Hematopoietic multipotent progenitor cell (in vitro differentiated cells): ENCODE measurements around the gene TNFSF15. TPM values are rescaled to one million over a fixed set of nuclear protein-coding genes. Genes with fewer than 3 reads are reported as not detected.
"Not testable (repeated sequence)": the region's sequence is repeated elsewhere in the genome, so short reads cannot be mapped to it uniquely, and the experiment has no call there.

Experiments used
- DNase-seq, 3 donors: peaks; one replicate each; pipeline ENCODE4 v3.0.0-alpha.2; 2011 to 2015; ENCODE audit warnings: low read depth in 2 of 3, low spot score in 2 of 3
- total RNA-seq: library from RNA; depleted of rRNA; stranded (reverse); fragments of >200 nt; gene quantifications from one replicate; pipeline ENCODE4 v1.2.3, GENCODE V29; 2012

The TNFSF15 gene
- total RNA-seq, 1 donor = under 0.01 TPM

DNA sequence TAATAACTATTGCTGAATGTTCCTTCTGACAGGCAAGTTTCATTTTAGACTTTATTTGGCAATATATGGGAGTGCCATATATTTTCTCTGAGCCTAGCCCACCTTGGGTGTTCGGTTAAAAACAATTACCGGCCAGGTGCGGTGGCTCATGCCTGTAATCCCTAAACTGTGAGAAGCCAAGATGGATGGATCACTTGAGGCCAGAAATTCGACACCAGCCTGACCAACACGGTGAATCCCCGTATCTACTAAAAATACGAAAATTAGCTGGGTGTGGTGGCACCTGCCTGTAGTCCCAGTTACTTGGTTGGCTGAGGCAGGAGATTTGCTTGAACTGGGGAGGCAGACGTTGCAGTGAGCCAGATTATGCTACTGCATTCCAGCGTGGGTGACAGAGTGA lies 47.9 kb downstream of the TNFSF15 start:
- no peak for DNase-seq

DNA sequence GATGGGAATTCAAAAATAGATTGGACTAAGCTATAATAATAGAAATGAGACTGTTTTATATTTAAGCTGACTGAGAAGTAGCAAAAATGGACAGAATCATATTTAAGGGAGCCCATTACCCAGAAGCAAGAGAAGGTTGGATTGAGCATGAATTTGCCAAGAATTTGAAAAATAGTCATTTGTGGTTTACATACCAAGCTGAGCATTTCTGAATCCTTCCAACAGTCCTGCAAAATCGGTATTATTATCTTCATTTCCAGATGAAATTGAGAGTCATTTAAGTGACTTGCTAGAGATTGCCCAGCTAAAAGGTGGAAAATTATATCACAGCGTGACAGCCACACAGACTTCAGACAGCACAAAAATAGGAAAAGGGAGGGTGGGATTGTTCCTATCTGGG lies 48.4 kb downstream of the TNFSF15 start:
- no peak for DNase-seq

DNA sequence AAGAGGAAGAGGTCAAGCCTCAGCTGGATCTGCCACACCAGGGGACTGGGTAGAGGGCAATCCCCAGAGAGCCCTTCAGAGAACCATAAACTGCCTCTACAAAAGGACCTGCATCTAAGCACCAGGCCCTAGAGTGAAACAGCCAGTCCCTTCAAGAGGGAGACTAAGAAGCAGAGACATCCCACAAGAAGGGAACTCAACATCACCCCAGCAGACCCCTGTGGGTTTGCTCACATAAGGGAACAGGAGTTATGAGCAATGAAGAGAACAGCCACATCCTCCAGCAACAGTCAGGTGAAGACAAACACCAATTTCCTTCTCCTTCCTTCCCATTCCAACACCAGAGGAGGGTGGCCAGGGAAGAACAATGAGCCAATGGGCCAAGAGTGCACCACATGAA lies 48.9 kb downstream of the TNFSF15 start:
- DNase-seq = no peak

DNA sequence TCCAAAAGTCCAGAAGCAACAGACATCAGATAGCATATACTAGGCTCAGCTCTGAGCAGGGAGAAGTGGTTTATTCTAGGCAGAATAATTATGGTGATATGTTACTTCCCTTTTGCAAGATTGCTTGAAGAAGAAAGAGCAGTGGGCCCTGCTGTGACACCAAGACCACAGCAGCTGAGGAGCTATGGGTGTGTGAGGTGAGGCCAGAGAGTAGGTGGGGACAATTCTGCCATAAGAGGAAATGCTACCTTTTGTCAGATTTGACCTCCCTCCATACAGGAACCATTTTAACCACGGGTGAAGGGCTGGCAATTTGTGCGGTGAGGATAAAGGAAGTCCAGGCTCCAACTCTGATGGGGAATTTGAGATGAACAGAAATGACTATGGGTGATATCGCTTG lies 51.3 kb downstream of the TNFSF15 start:
- DNase-seq = peak in 2 of 3 donors; percentile 26 to 62

DNA sequence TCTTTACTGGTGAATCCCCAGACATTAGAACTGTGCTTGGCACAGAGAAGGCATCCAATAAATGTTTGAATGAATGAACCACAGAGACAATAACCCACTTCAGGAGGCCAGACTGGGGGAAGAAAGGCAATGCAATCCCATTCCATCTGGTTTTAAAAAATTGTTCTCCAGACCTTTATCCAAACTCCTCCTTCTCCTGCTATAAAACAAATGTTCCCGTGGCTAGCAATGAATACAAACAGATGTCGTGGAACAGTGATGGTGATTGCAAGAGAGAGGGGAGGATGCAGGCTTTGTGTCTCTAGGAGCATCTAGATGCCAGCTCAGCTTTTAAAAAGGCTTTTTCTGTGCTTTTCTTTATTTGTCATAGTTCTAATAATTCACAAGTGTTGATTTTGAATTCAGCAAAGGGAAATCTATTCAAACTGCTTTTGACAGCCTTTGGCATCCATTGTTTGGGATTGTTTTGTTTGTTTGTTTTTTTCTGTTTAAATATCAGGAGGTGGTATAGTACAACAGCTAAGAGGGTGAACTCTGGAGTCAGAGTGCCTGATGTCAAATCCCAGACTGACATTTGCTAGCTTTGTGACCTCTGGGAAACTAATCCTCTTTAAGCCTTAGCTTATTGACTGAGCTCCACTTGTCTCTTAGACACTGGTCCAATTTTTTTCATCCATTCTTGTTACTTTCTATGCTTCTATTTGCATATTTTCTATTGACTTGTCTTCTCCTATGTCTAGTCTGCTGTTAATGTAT lies 59.1 kb downstream of the TNFSF15 start:
- DNase-seq = no peak

DNA sequence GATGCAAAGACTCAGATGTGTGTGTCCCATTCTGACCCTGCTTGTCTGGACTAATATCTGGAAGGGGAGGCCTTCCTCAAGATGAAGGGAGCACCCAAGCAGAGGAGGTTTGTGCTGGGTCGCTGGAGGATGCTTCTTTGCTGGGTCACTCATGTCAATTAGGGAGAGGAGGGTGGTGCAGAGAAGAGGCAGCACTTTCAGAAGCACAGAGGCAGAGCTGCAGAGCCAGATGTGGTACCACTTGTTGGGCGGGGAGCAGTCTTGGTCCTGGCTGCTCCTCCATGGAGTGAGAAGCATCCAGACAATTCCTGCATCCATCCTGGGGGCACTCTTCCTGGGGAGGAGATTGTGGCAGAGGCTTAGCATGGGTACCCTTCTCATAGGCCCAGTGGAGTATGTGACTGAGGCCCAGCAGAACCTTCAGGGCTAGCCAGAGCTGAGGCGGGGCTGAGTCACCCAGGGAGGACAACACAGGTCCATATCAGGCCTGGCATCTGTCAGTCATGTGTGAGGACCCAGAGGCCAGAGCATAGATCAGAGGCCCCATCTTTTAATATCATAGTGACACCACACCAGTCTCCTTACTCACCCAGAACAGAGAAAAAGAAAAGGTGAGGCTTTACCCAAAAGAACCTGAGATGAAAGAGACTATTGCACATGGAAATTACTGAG lies 59.8 kb downstream of the TNFSF15 start:
- DNase-seq = no peak

DNA sequence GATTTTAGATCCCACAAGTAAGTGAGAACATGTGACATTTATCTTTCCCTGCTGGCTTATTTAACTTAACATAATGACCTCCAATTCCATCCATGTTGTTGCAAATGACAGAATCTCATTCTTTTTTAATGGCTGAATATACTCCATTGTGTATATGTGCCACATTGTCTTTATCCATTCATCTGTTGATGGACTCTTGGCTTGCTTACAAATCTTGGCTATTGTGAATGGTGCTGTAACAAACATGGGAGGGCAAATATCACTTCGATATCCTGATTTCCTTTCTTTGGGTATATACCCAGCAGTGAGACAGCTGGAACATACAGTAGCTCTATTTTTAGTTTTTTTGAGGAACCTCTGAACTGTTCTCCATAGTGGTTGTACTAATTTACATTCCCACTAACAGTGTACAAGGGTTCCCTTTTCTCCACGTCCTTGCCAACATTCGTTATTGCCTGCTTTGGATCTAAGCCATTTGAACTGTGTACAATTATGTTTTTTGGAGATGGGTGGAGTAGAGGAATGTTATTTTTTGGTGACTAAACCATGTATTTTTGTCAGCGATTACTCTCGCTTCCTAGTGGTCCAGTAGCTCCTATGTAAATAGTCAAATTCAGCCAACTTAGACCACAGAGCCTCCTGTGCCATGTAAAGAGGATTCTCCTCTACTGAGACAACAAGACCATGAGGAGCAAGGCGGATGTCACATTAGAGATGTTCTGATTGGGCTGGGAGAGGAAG lies 60.6 kb downstream of the TNFSF15 start:
- no peak for DNase-seq

DNA sequence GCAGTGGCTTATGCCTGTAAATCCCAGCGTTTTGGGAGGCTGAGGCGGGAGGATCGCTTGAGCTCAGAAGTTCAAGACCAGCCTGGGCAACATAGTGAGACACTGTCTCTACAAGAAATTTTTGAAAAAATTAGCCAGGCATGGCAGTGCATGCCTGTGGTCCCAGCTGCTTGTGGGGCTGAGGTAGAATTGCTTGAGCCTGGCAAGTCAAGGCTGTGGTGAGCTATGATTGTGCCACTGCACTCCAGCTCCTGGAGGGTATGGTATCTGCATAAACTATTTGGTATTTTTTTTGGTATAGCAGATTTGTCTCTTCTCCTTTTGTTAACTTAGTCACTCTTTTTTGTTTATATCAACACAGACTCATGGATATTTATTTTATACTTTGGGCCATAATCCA lies 62.4 kb downstream of the TNFSF15 start:
- no peak for DNase-seq

DNA sequence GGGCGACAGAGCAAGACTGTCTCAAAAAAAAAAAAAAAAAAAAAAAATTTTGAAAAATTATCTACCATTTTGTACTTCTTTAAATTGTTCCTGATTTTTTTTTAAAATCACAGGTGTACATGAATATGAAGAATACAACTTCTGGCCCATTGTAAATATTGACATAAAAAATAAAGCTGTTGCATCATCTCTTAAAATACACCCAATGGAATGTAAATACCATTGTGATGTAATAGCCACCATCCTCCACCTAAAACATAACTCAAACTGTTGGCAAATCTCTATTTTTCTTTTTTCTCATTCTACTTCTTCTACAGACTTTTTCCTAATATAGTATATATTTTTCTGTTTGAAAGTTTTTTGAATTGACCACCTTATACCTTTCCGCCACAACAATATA lies 62.9 kb downstream of the TNFSF15 start:
- no peak for DNase-seq

DNA sequence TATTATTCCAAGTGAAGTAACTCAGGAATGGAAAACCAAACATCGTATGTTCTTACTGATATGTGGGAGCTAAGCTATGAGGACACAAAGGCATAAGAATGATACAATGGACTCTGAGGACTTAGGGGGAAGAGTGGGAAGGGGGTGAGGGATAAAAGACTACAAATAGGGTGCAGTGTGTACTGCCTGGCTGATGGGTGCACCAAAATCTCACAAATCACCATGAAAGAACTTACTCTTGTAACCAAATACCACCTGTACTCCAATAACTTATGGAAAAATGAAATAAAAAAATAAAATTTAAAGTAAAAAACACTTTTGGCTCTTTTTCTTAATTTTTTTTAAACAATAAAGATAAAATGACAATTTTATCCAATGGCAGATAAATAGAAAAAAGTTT lies 64.3 kb downstream of the TNFSF15 start:
- not testable (repeated sequence) for DNase-seq

DNA sequence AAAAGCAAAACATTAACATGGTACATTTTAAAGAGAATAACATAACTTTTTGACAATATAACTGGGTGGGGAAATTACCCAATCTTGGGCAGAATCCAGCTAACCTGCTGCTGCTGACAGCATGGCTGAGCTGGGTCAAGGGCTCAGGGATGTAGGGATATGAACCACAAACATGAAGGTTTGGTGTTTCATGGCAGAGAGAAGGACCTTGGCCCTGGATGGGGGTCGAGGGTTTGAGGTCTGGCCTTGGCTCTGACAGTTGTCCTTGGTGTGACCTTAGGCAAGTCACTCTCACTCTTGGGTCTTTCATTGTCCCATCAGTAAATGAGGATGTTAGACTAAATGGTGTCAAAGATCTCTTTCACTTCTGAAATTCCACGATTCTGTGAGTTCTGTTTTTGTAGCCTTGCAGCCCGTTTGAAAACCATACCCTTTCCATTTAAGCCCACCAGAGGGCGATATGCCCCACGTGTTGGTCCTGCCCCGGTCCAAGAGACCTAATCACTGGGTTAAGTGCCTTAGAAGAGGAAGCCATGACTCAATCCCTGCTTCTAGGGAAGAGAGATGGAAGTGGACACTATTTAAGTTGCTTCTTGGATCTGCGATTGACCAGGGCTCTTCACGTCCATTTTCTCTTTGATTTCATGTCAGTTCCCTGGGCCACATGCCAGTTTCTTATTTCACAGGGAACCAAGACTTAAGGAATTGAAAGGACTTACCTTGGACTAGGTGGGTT lies 67.1 kb downstream of the TNFSF15 start:
- DNase-seq = peak; percentile 64 to 89 (median 81)

DNA sequence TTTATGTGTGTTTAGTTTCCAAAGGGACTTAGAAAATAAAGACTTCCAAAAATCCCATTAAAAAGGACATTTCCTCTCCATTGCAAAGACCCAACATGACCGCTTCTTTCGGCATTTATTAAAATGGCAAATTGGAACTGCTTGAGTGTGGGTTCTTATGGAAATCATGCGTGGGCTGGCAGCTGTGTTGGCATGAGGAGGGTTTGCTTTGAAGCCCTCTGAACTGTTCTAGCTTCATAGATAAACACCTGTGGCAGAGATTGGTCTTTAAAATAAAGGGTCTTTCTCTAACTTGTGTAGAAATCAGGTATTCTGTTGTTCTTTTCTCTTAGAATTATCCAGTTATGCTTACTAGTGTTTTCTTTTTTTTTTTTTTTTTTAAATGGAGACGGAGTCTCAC lies 68.0 kb downstream of the TNFSF15 start:
- no peak for DNase-seq

DNA sequence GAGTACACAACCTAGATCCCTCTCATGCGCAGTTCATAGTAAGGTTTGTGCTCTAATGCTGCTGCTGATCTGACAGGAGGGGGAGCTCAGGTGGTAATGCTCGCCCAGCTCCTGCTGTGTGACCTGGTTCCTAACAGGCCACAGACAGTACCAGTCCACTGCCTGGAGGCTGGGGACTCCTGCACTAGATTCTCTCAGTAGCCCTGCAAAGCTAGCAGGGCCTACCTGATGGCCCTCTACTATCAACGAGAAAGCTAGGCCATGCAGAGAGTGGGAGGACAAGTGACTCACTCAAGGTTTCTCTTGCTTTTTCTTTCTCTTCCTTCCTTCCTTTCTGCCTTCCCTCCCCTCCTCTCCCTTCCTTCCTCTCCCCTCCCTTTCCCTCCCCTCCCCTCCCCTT lies 68.7 kb downstream of the TNFSF15 start:
- DNase-seq = no peak

DNA sequence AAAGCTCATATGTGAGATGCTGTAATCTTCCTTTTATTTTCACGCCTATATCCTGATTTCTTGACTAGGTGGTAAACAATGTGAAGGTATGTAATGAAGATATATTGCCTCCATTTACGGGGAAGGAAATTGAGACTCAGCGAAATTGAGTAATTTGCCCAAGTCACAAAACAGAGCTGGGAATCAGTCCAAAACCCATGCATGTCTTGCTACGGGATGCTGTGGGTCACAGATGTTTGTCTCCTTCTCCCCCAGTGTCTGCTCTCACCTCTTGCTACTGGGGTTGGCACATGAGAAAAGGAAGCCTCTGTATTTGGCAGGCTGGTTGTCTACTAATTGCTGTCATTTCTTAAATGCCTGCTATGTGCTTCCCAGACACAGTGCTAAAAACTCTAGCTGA lies 70.1 kb downstream of the TNFSF15 start:
- peak in 1 of 3 donors; percentile 66 for DNase-seq

DNA sequence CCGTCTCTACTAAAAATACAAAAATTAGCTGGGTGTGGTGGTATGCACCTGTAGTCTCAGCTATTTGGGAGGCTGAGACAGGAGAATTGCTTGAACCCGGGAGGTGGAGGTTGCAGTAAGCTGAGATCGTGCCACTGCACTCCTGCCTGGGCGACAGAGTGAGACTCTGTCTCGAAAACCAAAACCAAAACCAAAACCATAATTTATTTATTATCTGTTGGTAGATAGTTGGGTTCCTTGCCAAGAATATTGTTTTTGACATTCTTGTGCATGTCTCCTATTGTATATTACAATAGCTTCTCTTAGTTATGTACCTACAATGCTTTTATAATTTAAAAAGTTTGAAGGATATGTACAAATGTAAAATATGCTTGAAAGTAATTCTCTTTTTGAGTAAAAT lies 70.7 kb downstream of the TNFSF15 start:
- DNase-seq = peak in 1 of 3 donors; percentile 35

Other genes starting within 250 kb of the TNFSF15 start
- gene ATP6V1G1, start 218.3 kb downstream of the TNFSF15 start, total RNA-seq = 59.5 TPM
- gene TMEM268, start 194.7 kb downstream of the TNFSF15 start, total RNA-seq = 18.3 TPM
- not detected for gene TEX53, start 148.2 kb downstream of the TNFSF15 start, total RNA-seq
- gene TEX48, start 123.8 kb downstream of the TNFSF15 start, total RNA-seq = not detected
- 6.7 TPM for gene TNFSF8, start 124.6 kb upstream of the TNFSF15 start, total RNA-seq